Fibroblast of lung (primary cell): Measurements from ENCODE around the gene HHLA2. TPM values are rescaled to one million over a fixed set of nuclear protein-coding genes. Genes with fewer than 3 reads are reported as not detected.

Source experiments
- DNase-seq, 2 donors: peaks; one replicate each; pipeline versions ENCODE4 v3.0.0 to v3.0.0-alpha.2; 2010; ENCODE audit warnings: low read depth in 2 of 2
- H2AFZ ChIP-seq: 2 replicates; pipeline ENCODE4 v1.5.1; 2012; ENCODE audit warnings: low read length, control low read depth, inconsistent platforms
- H3K27ac ChIP-seq: 2 replicates; pipeline ENCODE4 v1.5.1; 2011; ENCODE audit warnings: low read length, control low read depth; ENCODE audit not compliant: insufficient read depth
- H3K27me3 ChIP-seq: 2 replicates; pipeline ENCODE4 v1.5.1; 2011; ENCODE audit warnings: mild to moderate bottlenecking, low read length; ENCODE audit not compliant: control insufficient read depth, insufficient read depth
- H3K36me3 ChIP-seq: 2 replicates; pipeline ENCODE4 v1.5.1; 2011; ENCODE audit warnings: low read length; ENCODE audit not compliant: control insufficient read depth, insufficient read depth
- H3K4me1 ChIP-seq: 2 replicates; pipeline ENCODE4 v1.5.1; 2011; ENCODE audit warnings: low read length; ENCODE audit not compliant: control insufficient read depth, insufficient read depth; ENCODE audit errors: extremely low read depth
- H3K4me2 ChIP-seq: 2 replicates; pipeline ENCODE4 v1.5.1; 2011; ENCODE audit warnings: low read length, control low read depth; ENCODE audit not compliant: insufficient read depth; ENCODE audit errors: extremely low read depth
- H3K4me3 ChIP-seq, 4 experiments: fragments of 200-600 bp in 1 of 4; sonication (generic) in 1 of 4; replicated peaks in 1 of 4; 2 replicates each; pipeline ENCODE4 v1.5.1; 2011 to 2016; ENCODE audit warnings: low read length in 4 of 4, low read depth in 3 of 4, mild to moderate bottlenecking in 3 of 4, control low read depth in 2 of 4, inconsistent platforms in 1 of 4, mixed read lengths in 1 of 4; ENCODE audit not compliant: insufficient read depth in 1 of 4; ENCODE audit errors: control extremely low read depth in 1 of 4
- H3K79me2 ChIP-seq: 2 replicates; pipeline ENCODE4 v1.5.1; 2012; ENCODE audit warnings: mild to moderate bottlenecking, low read length, inconsistent platforms; ENCODE audit not compliant: control insufficient read depth, insufficient read depth
- H3K9ac ChIP-seq: 2 replicates; pipeline ENCODE4 v1.5.1; 2011; ENCODE audit warnings: mild to moderate bottlenecking, low read length, control low read depth; ENCODE audit not compliant: insufficient read depth
- H3K9me3 ChIP-seq: 2 replicates; pipeline ENCODE4 v1.5.1; 2012; ENCODE audit warnings: low read depth, low read length; ENCODE audit not compliant: control insufficient read depth, insufficient read depth
- H4K20me1 ChIP-seq: 2 replicates; pipeline ENCODE4 v1.5.1; 2011; ENCODE audit warnings: low read length; ENCODE audit not compliant: control insufficient read depth, insufficient read depth; ENCODE audit errors: extremely low read depth
- CTCF ChIP-seq, 2 donors: IDR thresholded peaks in 1 of 2; conservative IDR thresholded peaks in 1 of 2; 1 replicate in 1 of 2; 2 replicates in 1 of 2; pipeline ENCODE4 v1.5.1; 2011 to 2012; ENCODE audit warnings: low read length in 2 of 2, control low read depth in 1 of 2, inconsistent platforms in 1 of 2, low read depth in 1 of 2, mild to moderate bottlenecking in 1 of 2
- EZH2 ChIP-seq: IDR thresholded peaks from 2 replicates; pipeline ENCODE4 v1.5.1; 2012; ENCODE audit warnings: low read length, control low read depth, mild to moderate bottlenecking; ENCODE audit errors: missing control alignments
- polyA plus RNA-seq, 2 donors: library from polyadenylated mRNA; depleted of rRNA in 1 of 2; stranded (reverse) in 1 of 2; unstranded in 1 of 2; fragments of >200 nt; gene quantifications; 2 replicates each; pipeline ENCODE4 v1.2.1, GENCODE V29; 2011 to 2012; ENCODE audit warnings: missing spikeins in 1 of 2
- total RNA-seq: library from RNA; depleted of rRNA; stranded (reverse); fragments of >200 nt; gene quantifications from 2 replicates; pipeline ENCODE4 v1.2.1, GENCODE V29; 2014

HHLA2 gene
- total and polyA plus RNA-seq, 2 donors (not counting 1 experiment from before 2014, with no cell fraction given): not detected

DNA sequence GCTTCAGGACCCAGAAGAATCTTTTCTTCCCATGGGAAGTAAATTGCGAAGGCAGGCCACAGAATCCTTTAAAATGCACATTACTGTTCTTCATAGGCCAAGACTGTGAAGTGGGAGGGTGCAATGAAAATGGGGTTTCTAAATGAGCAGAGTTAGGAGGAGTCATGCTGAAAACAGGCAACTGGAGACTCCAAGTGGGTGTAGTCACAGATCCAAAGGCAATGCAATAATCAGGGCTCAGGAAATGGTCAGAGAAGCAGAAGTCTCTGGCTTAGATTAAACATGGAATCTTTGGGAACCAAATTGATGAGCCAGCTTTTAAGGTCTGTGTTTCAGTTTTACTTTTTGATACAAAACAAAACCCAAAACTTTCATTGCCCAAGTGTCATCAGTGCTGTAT is 37.6 kb downstream of the HHLA2 start:
- no peak overlapping the region for H2AFZ ChIP-seq
- TF ChIP-seq EZH2 (no peak), CTCF (conservative IDR thresholded peaks at IDR 0.05 in 1 of 2, IDR thresholded peaks at IDR 0.05 in 1 of 2; ENCODE audit: low read depth in 1 of 2, low read length in 2 of 2) (no peak)
- no peaks in the 10 kb centered on the region for H3K4me1 ChIP-seq
- no peaks in the 10 kb centered on the region for H3K9me3 ChIP-seq
- no peaks in the 10 kb centered on the region for H4K20me1 ChIP-seq
- no peak overlapping the region for H3K27ac ChIP-seq
- H3K4me2 ChIP-seq: no peak overlapping the region
- H3K79me2 ChIP-seq: no peaks in the 10 kb centered on the region
- H3K4me3 ChIP-seq: no peak overlapping the region
- DNase-seq: no peak
- no peak overlapping the region for H3K9ac ChIP-seq
- H3K36me3 ChIP-seq: no peaks in the 10 kb centered on the region
- peaks cover 3% of the 10 kb centered on the region for H3K27me3 ChIP-seq

DNA sequence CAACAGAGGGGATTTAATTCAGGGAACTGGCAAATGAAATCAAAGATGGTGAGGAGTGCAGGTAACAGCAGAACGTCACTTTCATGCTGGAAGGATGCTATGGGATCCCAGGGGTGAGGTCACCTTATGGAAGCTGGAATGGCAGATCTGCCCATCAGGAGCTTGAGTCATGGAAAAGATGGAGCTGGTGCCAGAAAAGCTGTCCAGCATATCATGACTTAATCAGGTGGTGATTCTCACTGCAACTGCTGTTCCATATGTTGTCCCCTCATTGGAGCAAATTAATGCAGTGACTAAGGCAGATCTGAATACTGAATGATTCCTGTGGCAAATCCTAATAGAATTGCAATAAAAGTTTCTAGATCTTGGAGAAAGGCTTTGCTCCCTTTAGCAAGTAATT is 38.4 kb downstream of the HHLA2 start:
- Histone ChIP-seq H3K36me3 (no peaks in the 10 kb centered on the region), H2AFZ (no peak overlapping the region), H3K4me2 (no peak overlapping the region), H3K9me3 (no peaks in the 10 kb centered on the region), H3K79me2 (no peaks in the 10 kb centered on the region), H3K9ac (no peak overlapping the region), H3K27ac (no peak overlapping the region), H3K4me1 (no peaks in the 10 kb centered on the region), H4K20me1 (no peaks in the 10 kb centered on the region), H3K27me3 (no peaks in the 10 kb centered on the region), H3K4me3 (no peak overlapping the region)
- TF ChIP-seq EZH2 (no peak), CTCF (conservative IDR thresholded peaks at IDR 0.05 in 1 of 2, IDR thresholded peaks at IDR 0.05 in 1 of 2; ENCODE audit: low read depth in 1 of 2, low read length in 2 of 2) (no peak)
- DNase-seq: peak in 1 of 2 donors; percentile 60

DNA sequence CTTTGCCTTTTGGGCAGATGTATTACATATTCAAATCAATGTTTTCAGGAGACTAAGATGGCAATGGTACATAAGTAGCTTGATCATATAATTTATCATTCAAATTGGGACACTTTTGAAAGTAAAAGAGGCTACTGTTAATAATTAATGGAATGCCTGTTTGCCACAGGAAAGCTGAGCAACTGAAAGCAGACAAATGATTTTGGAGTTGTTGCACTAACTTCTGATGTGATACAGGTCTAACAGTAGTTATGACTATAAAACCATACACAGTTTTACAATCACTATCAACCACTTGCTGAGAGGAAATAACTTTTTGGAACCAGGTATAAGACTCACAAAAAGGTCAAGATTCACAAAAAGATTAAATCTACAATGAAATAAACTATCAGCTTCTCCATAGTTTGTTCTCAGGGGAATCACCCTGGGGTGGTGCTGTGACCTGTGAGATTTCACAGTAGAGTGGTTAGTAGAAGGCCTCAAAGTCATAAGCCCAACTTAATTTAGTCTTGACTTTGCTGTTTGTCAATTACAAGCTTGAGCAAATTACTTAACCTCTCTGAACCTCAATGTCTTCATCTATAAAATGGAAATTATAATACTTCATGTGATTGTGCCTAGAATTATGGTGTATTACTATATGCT is 42.7 kb downstream of the HHLA2 start:
- DNase-seq: no peak
- H3K4me1 ChIP-seq: no peaks in the 10 kb centered on the region
- H3K4me2 ChIP-seq: no peak overlapping the region
- H3K27ac ChIP-seq: no peak overlapping the region
- H3K9ac ChIP-seq: no peak overlapping the region
- H3K79me2 ChIP-seq: no peaks in the 10 kb centered on the region
- no peaks in the 10 kb centered on the region for H3K36me3 ChIP-seq
- H4K20me1 ChIP-seq: no peaks in the 10 kb centered on the region
- H3K4me3 ChIP-seq: no peak overlapping the region
- TF ChIP-seq EZH2 (no peak), CTCF (conservative IDR thresholded peaks at IDR 0.05 in 1 of 2, IDR thresholded peaks at IDR 0.05 in 1 of 2; ENCODE audit: low read depth in 1 of 2, low read length in 2 of 2) (no peak)
- H2AFZ ChIP-seq: no peak overlapping the region
- H3K27me3 ChIP-seq: no peaks in the 10 kb centered on the region
- H3K9me3 ChIP-seq: no peaks in the 10 kb centered on the region
